Measurements from ENCODE around the gene LCP2.

DNA sequence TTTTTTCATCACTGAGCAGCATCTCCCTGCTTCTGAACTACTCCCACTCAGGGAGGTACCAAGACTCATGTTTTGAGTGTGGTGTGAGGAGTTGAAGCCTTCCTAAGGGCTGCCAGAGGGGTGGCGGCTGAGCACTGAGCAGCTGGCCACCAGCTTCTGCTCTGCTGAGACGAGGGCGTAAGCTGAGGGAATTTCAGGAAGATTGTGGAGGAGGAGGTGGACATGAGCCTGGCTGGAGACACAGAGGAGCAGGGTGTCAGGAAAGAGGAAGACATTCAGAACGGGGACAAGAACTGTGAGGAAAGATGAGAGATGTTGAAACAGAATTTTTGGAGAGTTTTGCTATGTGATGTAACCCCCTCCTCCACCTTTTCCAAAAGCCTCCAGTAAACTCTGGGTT is 7.8 kb downstream of the LCP2 start:
- TF ChIP-seq, protein P1, sequence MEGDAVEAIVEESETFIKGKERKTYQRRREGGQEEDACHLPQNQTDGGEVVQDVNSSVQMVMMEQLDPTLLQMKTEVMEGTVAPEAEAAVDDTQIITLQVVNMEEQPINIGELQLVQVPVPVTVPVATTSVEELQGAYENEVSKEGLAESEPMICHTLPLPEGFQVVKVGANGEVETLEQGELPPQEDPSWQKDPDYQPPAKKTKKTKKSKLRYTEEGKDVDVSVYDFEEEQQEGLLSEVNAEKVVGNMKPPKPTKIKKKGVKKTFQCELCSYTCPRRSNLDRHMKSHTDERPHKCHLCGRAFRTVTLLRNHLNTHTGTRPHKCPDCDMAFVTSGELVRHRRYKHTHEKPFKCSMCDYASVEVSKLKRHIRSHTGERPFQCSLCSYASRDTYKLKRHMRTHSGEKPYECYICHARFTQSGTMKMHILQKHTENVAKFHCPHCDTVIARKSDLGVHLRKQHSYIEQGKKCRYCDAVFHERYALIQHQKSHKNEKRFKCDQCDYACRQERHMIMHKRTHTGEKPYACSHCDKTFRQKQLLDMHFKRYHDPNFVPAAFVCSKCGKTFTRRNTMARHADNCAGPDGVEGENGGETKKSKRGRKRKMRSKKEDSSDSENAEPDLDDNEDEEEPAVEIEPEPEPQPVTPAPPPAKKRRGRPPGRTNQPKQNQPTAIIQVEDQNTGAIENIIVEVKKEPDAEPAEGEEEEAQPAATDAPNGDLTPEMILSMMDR (IDR thresholded peaks at IDR 0.05): no peak
- no peak for TF ChIP-seq EZH2 (IDR thresholded peaks at IDR 0.05; ENCODE audit: borderline replicate concordance, insufficient read depth, low read depth, low read length, poor library complexity, severe bottlenecking)

All from B cell (primary cell).